OCI-LY1 (cell line): Measurements from ENCODE around the gene IL36RN.

Source experiments
- CTCF ChIP-seq: fragments of 200-600 bp; sonication (generic), shearing (Covaris generic); IDR thresholded peaks from 2 replicates; pipeline ENCODE4 v1.5.1; 2017; ENCODE audit warnings: mild to moderate bottlenecking, antibody characterized with exemption, low read length, moderate library complexity, mixed read lengths
- EZH2 ChIP-seq: fragments of 200-600 bp; sonication (generic), shearing (Covaris generic); IDR thresholded peaks from 2 replicates; pipeline ENCODE4 v1.8.0; 2017; ENCODE audit warnings: borderline replicate concordance, mixed run types, mild to moderate bottlenecking, antibody characterized with exemption, low read length, moderate library complexity, mixed read lengths

DNA sequence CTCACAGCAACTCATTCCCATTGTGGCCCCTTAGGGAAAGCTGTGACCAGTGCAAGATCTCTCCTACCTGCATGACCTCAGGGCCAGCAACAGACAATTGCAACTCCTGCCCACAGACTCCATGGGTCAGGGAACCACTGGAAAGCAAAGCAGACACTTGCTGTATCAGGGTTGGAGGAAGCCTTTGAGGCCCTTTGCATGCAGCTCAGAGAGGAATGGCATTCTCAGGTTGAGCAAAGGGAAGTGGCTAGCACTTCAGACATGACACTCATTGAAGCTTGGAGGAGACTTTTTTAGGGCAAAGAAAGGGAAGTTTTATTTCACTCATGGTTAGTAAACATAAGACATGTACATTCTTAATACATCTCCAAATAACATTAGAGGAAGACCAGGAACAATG, 30.9 kb downstream of the IL36RN start:
- no peak for TF ChIP-seq CTCF
- no peak for TF ChIP-seq EZH2
